ENCODE results near the gene USH2A.

The USH2A gene

GRCh38 chr1:215899901-215900300 is 523.3 kb downstream of the USH2A start:
- no peak for DNase-seq

GRCh38 chr1:215895893-215896292 is 527.4 kb downstream of the USH2A start:
- no peak for DNase-seq

GRCh38 chr1:215895276-215895675 is 528.0 kb downstream of the USH2A start:
- no peak for DNase-seq

GRCh38 chr1:215894617-215895016 is 528.6 kb downstream of the USH2A start:
- DNase-seq, result no peak

GRCh38 chr1:215891266-215892057 is 531.8 kb downstream of the USH2A start:
- no peak for DNase-seq

- DNase-seq, result no peak
Observed at GRCh38 chr1:215890438-215890837, 532.8 kb downstream of the USH2A start.

GRCh38 chr1:215889871-215890270 is 533.4 kb downstream of the USH2A start:
- DNase-seq, result no peak

- no peak for DNase-seq
Observed at GRCh38 chr1:215888159-215888558, 535.1 kb downstream of the USH2A start.

GRCh38 chr1:215887627-215888026 is 535.6 kb downstream of the USH2A start:
- DNase-seq, result no peak

GRCh38 chr1:215883004-215883403 is 540.2 kb downstream of the USH2A start:
- DNase-seq, result no peak

- no peak for DNase-seq
Observed at GRCh38 chr1:215878843-215879242, 544.4 kb downstream of the USH2A start.

- DNase-seq, result no peak
Observed at GRCh38 chr1:215878128-215878527, 545.1 kb downstream of the USH2A start.

- DNase-seq, result no peak
Observed at GRCh38 chr1:215877452-215877951, 545.7 kb downstream of the USH2A start.

- no peak for DNase-seq
Observed at GRCh38 chr1:215875712-215876111, 547.5 kb downstream of the USH2A start.

GRCh38 chr1:215875236-215875635 is 548.0 kb downstream of the USH2A start:
- DNase-seq, result no peak

- DNase-seq, result no peak
Observed at GRCh38 chr1:215872658-215873057, 550.6 kb downstream of the USH2A start.

GRCh38 chr1:215868500-215868899 is 554.7 kb downstream of the USH2A start:
- DNase-seq, result no peak

GRCh38 chr1:215865060-215865459 is 558.2 kb downstream of the USH2A start:
- DNase-seq, result no peak

GRCh38 chr1:215863796-215864195 is 559.5 kb downstream of the USH2A start:
- no peak for DNase-seq

GRCh38 chr1:215860833-215861232 is 562.4 kb downstream of the USH2A start:
- DNase-seq, result no peak

GRCh38 chr1:215857317-215857716 is 565.9 kb downstream of the USH2A start:
- DNase-seq, result no peak

- no peak for DNase-seq
Observed at GRCh38 chr1:215845234-215845891, 577.9 kb downstream of the USH2A start.

GRCh38 chr1:215844777-215845176 is 578.5 kb downstream of the USH2A start:
- no peak for DNase-seq

GRCh38 chr1:215844266-215844665 is 579.0 kb downstream of the USH2A start:
- no peak for DNase-seq
